Measurements from ENCODE around the gene ACAN. TPM values are rescaled to one million over a fixed set of nuclear protein-coding genes. Genes with fewer than 3 reads are reported as not detected.

ACAN gene
- total RNA-seq, 1 donor from 2014 or later: 0.13 TPM

DNA sequence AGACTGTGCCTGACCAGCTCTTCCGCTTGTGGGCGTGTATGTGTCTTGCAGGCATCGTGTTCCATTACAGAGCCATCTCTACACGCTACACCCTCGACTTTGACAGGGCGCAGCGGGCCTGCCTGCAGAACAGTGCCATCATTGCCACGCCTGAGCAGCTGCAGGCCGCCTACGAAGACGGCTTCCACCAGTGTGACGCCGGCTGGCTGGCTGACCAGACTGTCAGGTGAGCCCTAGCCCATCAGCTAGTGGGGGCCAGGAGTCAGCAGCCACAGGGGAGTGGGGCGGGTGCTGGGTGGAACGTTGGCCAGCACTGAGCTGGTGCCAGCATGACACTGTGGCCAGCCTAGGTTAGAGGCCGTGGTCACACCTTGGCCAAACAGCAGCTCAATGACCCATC lies 36.7 kb downstream of the ACAN start:
- no peaks in the 10 kb centered on the region for H3K4me1 Mint-ChIP-seq
- no peak overlapping the region for H3K27ac Mint-ChIP-seq
- H3K36me3 Mint-ChIP-seq: no peaks in the 10 kb centered on the region
- no peak overlapping the region for H3K4me3 Mint-ChIP-seq
- no peak for DNase-seq (ENCODE audit: low spot score in 2 of 2, unreplicated experiment in 2 of 2)
- TF ChIP-seq CTCF (IDR thresholded peaks at IDR 0.05; ENCODE audit: unreplicated experiment): no peak
- peaks cover 19% of the 10 kb centered on the region for H3K27me3 Mint-ChIP-seq (ENCODE audit: low read depth)
- no peaks in the 10 kb centered on the region for H3K9me3 Mint-ChIP-seq

- Mint-ChIP-seq H3K9me3 (no peaks in the 10 kb centered on the region), H3K27ac (no peak overlapping the region), H3K36me3 (no peaks in the 10 kb centered on the region), H3K4me3 (no peak overlapping the region), H3K4me1 (no peaks in the 10 kb centered on the region), H3K27me3 (ENCODE audit: low read depth) (peaks cover 21% of the 10 kb centered on the region)
- no peak for TF ChIP-seq CTCF (IDR thresholded peaks at IDR 0.05; ENCODE audit: unreplicated experiment)
- DNase-seq (ENCODE audit: low spot score in 2 of 2, unreplicated experiment in 2 of 2): no peak
Measured at GRCh38 chr15:88841236-88841635, 38.0 kb downstream of the ACAN start.

GRCh38 chr15:88842156-88842555 lies 38.9 kb downstream of the ACAN start:
- H3K4me1 Mint-ChIP-seq: no peaks in the 10 kb centered on the region
- no peak overlapping the region for H3K27ac Mint-ChIP-seq
- no peak overlapping the region for H3K4me3 Mint-ChIP-seq
- peaks cover 21% of the 10 kb centered on the region for H3K27me3 Mint-ChIP-seq (ENCODE audit: low read depth)
- no peaks in the 10 kb centered on the region for H3K9me3 Mint-ChIP-seq
- H3K36me3 Mint-ChIP-seq: no peaks in the 10 kb centered on the region
- no peak for TF ChIP-seq CTCF (IDR thresholded peaks at IDR 0.05; ENCODE audit: unreplicated experiment)
- no peak for DNase-seq (ENCODE audit: low spot score in 2 of 2, unreplicated experiment in 2 of 2)

GRCh38 chr15:88843334-88843733 lies 40.1 kb downstream of the ACAN start:
- no peak for TF ChIP-seq CTCF (IDR thresholded peaks at IDR 0.05; ENCODE audit: unreplicated experiment)
- H3K36me3 Mint-ChIP-seq: no peaks in the 10 kb centered on the region
- no peak for DNase-seq (ENCODE audit: low spot score in 2 of 2, unreplicated experiment in 2 of 2)

DNA sequence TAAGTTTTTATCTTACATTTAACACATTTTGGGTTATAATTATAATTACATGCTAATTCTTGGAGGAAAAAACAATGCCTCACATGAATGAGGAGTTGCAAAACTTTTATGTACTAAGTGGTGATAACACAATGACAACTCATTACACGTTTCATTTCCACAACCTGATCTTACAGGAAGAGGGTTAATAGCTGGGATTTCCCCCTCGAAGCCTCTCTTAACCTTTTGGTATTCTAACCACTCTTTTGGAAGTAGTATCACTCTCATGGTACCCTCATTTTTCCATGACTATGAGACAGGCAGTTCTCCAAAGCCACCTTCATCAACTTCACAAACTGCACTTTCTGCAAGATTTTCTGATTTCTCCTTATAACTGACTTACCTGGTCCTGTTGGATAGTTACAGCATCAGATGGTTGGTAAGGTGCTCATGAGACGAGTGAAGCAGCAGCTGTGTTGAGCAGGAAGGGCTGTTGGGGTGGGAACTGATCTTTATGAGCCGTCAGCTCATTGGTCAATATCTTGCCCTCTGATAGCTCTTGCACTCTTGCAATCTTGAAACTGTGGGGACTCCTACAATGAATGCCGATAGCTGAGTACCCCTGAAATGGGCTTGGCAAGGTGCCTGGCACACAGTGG lies 41.6 kb downstream of the ACAN start:
- Mint-ChIP-seq H3K4me3 (no peak overlapping the region), H3K27ac (no peak overlapping the region), H3K27me3 (ENCODE audit: low read depth) (peaks cover 15% of the 10 kb centered on the region), H3K36me3 (no peaks in the 10 kb centered on the region), H3K9me3 (no peaks in the 10 kb centered on the region), H3K4me1 (no peaks in the 10 kb centered on the region)
- no peak for TF ChIP-seq CTCF (IDR thresholded peaks at IDR 0.05; ENCODE audit: unreplicated experiment)
- no peak for DNase-seq (ENCODE audit: low spot score in 2 of 2, unreplicated experiment in 2 of 2)

More at GRCh38 chr15:88843334-88843733, 40.1 kb downstream of the ACAN start:
- no peaks in the 10 kb centered on the region for H3K9me3 Mint-ChIP-seq
- peaks cover 21% of the 10 kb centered on the region for H3K27me3 Mint-ChIP-seq (ENCODE audit: low read depth)
- no peak overlapping the region for H3K27ac Mint-ChIP-seq
- no peaks in the 10 kb centered on the region for H3K4me1 Mint-ChIP-seq
- H3K4me3 Mint-ChIP-seq: no peak overlapping the region

- no peak for DNase-seq (ENCODE audit: low spot score in 2 of 2, unreplicated experiment in 2 of 2)
- H3K27me3 Mint-ChIP-seq (ENCODE audit: low read depth): peaks cover 13% of the 10 kb centered on the region
- no peak for TF ChIP-seq CTCF (IDR thresholded peaks at IDR 0.05; ENCODE audit: unreplicated experiment)
- no peaks in the 10 kb centered on the region for H3K36me3 Mint-ChIP-seq
- H3K9me3 Mint-ChIP-seq: no peaks in the 10 kb centered on the region
- no peak overlapping the region for H3K4me3 Mint-ChIP-seq
- H3K4me1 Mint-ChIP-seq: no peaks in the 10 kb centered on the region
- no peak overlapping the region for H3K27ac Mint-ChIP-seq
Measured at GRCh38 chr15:88845616-88846015, 42.4 kb downstream of the ACAN start.
